ENCODE data around the gene KRT16. TPM values are rescaled to one million over a fixed set of nuclear protein-coding genes. Genes with fewer than 3 reads are reported as not detected.

Gene KRT16
- total RNA-seq, 1 experiment from 2014 or later, result not detected

DNA sequence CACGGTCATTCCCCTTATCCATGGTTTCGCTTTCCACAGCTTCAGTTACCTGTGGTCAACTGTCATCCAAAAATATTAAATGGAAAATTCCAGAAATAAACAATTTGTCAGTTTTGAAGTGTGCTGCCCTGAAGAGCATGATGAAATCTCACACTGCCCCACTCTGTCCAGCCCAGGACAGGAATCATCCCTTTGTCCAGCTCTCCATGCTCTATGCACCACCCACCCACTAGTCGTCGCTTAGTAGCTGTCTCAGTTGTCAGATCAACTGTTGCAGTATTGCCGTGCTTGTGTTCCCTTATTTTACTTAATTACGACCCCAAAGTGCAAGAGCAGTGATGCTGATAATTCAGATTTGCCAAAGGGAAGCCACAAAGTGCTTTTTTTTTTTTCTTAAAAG lies 51.0 kb downstream of the KRT16 start:
- no peaks in the 10 kb centered on the region for H3K23me2 ChIP-seq (ENCODE audit: insufficient read length, low read depth, low read length, poor library complexity, severe bottlenecking)
- no peak overlapping the region for H2AK5ac ChIP-seq (ENCODE audit: insufficient read length, low read length)
- no peak overlapping the region for H2BK15ac ChIP-seq (ENCODE audit: low read depth, low read length)
- H3K4me1 ChIP-seq (ENCODE audit: insufficient read depth, low read length), result no peaks in the 10 kb centered on the region
- H3K9ac ChIP-seq (ENCODE audit: extremely low read depth, insufficient read length, low read length), result no peak overlapping the region
- H3K4me2 ChIP-seq (ENCODE audit: insufficient read depth, insufficient read length, low read length), result no peak overlapping the region
- H3T11ph ChIP-seq (ENCODE audit: low read length), result no peak overlapping the region
- peaks cover 17% of the 10 kb centered on the region for H3K27me3 Mint-ChIP-seq (ENCODE audit: low read depth)
- no peaks in the 10 kb centered on the region for H3K79me2 ChIP-seq (ENCODE audit: insufficient read depth, low read length)
- H3K27ac Mint-ChIP-seq, result no peak overlapping the region
- H3K79me1 ChIP-seq (ENCODE audit: insufficient read depth, low read depth, low read length, poor library complexity, severe bottlenecking), result no peaks in the 10 kb centered on the region
- H4K20me1 ChIP-seq (ENCODE audit: control insufficient read depth, insufficient read depth, insufficient read length), result no peaks in the 10 kb centered on the region
- no peak overlapping the region for H4K8ac ChIP-seq (replicated peaks; ENCODE audit: insufficient read length, low read depth, low read length)
- H3K18ac ChIP-seq (ENCODE audit: insufficient read length, low read depth, low read length), result no peak overlapping the region
- no peak overlapping the region for H3K4me3 Mint-ChIP-seq
- H3K4ac ChIP-seq (ENCODE audit: low read depth, low read length), result no peak overlapping the region
- WGBS (ENCODE audit: extremely low coverage, insufficient read length, low lambda C conversion rate), result no CpG with 5 or more reads among the region's 6 CpGs
- no peak overlapping the region for H3K56ac ChIP-seq (ENCODE audit: insufficient read length, low read depth, low read length)
- no peak overlapping the region for H2BK12ac ChIP-seq (ENCODE audit: insufficient read length, low read depth, low read length)
- H2BK5ac ChIP-seq (ENCODE audit: insufficient read length, low read length), result no peak overlapping the region
- no peak overlapping the region for H2BK120ac ChIP-seq (ENCODE audit: low read depth, low read length, poor library complexity, severe bottlenecking)
- TF ChIP-seq, protein P1, sequence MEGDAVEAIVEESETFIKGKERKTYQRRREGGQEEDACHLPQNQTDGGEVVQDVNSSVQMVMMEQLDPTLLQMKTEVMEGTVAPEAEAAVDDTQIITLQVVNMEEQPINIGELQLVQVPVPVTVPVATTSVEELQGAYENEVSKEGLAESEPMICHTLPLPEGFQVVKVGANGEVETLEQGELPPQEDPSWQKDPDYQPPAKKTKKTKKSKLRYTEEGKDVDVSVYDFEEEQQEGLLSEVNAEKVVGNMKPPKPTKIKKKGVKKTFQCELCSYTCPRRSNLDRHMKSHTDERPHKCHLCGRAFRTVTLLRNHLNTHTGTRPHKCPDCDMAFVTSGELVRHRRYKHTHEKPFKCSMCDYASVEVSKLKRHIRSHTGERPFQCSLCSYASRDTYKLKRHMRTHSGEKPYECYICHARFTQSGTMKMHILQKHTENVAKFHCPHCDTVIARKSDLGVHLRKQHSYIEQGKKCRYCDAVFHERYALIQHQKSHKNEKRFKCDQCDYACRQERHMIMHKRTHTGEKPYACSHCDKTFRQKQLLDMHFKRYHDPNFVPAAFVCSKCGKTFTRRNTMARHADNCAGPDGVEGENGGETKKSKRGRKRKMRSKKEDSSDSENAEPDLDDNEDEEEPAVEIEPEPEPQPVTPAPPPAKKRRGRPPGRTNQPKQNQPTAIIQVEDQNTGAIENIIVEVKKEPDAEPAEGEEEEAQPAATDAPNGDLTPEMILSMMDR (conservative IDR thresholded peaks at IDR 0.05), result no peak
- H2AFZ ChIP-seq (ENCODE audit: low read length), result no peak overlapping the region
- no peaks in the 10 kb centered on the region for H3K27me3 ChIP-seq (ENCODE audit: insufficient read depth, low read length)
- no peaks in the 10 kb centered on the region for H3K9me3 Mint-ChIP-seq
- H3K9me3 ChIP-seq (ENCODE audit: control insufficient read depth, low read depth, low read length), result no peaks in the 10 kb centered on the region
- no peaks in the 10 kb centered on the region; a peak in 1 of 7 replicates for H3K36me3 Mint-ChIP-seq (ENCODE audit: insufficient read depth in 1 of 3, low read depth in 3 of 3)
- H4K5ac ChIP-seq (ENCODE audit: insufficient read length, low read depth, low read length), result no peak overlapping the region
- no peak for DNase-seq
- no peak overlapping the region for H2BK20ac ChIP-seq (ENCODE audit: low read depth, low read length, poor library complexity, severe bottlenecking)
- no peak overlapping the region for H3K23ac ChIP-seq (ENCODE audit: insufficient read length, low read depth, low read length)
- no peak overlapping the region for H3K27ac ChIP-seq (ENCODE audit: insufficient read length, low read depth, low read length)
- H3K14ac ChIP-seq (ENCODE audit: insufficient read depth, low read length), result no peak overlapping the region
- peaks cover 6 to 8% of the 10 kb centered on the region in 2 experiments; a peak in 3 of 4 replicates for H3K4me1 Mint-ChIP-seq
- H4K91ac ChIP-seq (ENCODE audit: insufficient read length, low read depth, low read length), result no peak overlapping the region

Other genes with a start within 250 kb of the KRT16 start
- not detected in 2 replicates for gene KRT33B, start 243.0 kb downstream of the KRT16 start, total RNA-seq (2021)
- gene KRT34, start 230.5 kb downstream of the KRT16 start, total RNA-seq (2021), result not detected in 2 replicates
- gene KRT31, start 215.2 kb downstream of the KRT16 start, total RNA-seq (2021), result not detected in 2 replicates
- gene KRT37, start 188.2 kb downstream of the KRT16 start, total RNA-seq (2021), result not detected in 2 replicates
- not detected in 2 replicates for gene KRT38, start 171.8 kb downstream of the KRT16 start, total RNA-seq (2021)
- gene KRT32, start 145.4 kb downstream of the KRT16 start, total RNA-seq (2021), result not detected in 2 replicates
- gene KRT35, start 131.6 kb downstream of the KRT16 start, total RNA-seq (2021), result not detected in 2 replicates
- not detected in 2 replicates for gene KRT36, start 122.9 kb downstream of the KRT16 start, total RNA-seq (2021)
- gene KRT13, start 107.2 kb downstream of the KRT16 start, total RNA-seq (2021), result not detected in 2 replicates
- 0.35 and 0.87 TPM in 2 replicates for gene KRT15, start 93.9 kb downstream of the KRT16 start, total RNA-seq (2021)
- gene KRT19, start 84.5 kb downstream of the KRT16 start, total RNA-seq (2021), result 134 and 143 TPM in 2 replicates
- not detected in 2 replicates for gene KRT9, start 40.7 kb downstream of the KRT16 start, total RNA-seq (2021)
- not detected in 2 replicates for gene KRT14, start 25.9 kb downstream of the KRT16 start, total RNA-seq (2021)
- 1.1 and 1.5 TPM in 2 replicates for gene KRT17, start 11.8 kb upstream of the KRT16 start, total RNA-seq (2021)
- 651 and 652 TPM in 2 replicates for gene EIF1, start 76.1 kb upstream of the KRT16 start, total RNA-seq (2021)
- gene GAST, start 99.6 kb upstream of the KRT16 start, total RNA-seq (2021), result not detected in 2 replicates
- gene HAP1, start 121.9 kb upstream of the KRT16 start, total RNA-seq (2021), result 2.2 and 2.5 TPM in 2 replicates
- gene JUP, start 173.9 kb upstream of the KRT16 start, total RNA-seq (2021), result 87.9 and 90.1 TPM in 2 replicates
- gene P3H4, start 199.2 kb upstream of the KRT16 start, total RNA-seq (2021), result 22.9 and 24.0 TPM in 2 replicates
- gene FKBP10, start 200.2 kb upstream of the KRT16 start, total RNA-seq (2021), result 166 TPM in 2 replicates
- gene NT5C3B, start 223.5 kb upstream of the KRT16 start, total RNA-seq (2021), result 66.2 and 76.1 TPM in 2 replicates
- gene KLHL10, start 225.1 kb upstream of the KRT16 start, total RNA-seq (2021), result 0.22 and 0.46 TPM in 2 replicates